Endothelial cell of umbilical vein (primary cell): Measurements from ENCODE around the gene CCND1. TPM values are rescaled to one million over a fixed set of nuclear protein-coding genes. Genes with fewer than 3 reads are reported as not detected.

Experiments used
- BruUV-seq: library from RNA; stranded (reverse); fragments of 400-500 nt; replicated peaks from 2 replicates; lab custom pipeline; 2021; lab: Mats Ljungman, UMichigan
- CTCF ChIA-PET: fragments of 300-600, 350-600 bp; sonication (Branson Sonifier 250); formaldehyde crosslinking; loops from one replicate; lab custom pipeline; 2021; ENCODE audit warnings: antibody characterized with exemption, inconsistent platforms; lab: Charles Lee
- POLR2A ChIA-PET: fragments of 300-600, 350-600 bp; sonication (Branson Sonifier 250); formaldehyde crosslinking; loops from one replicate; lab custom pipeline; 2021; ENCODE audit warnings: antibody characterized with exemption, inconsistent platforms; lab: Charles Lee
- DNase-seq: peaks from one replicate; pipeline ENCODE4 v3.0.0-alpha.2; 2011; ENCODE audit warnings: low read depth, low spot score
- FAIRE-seq: peaks from 2 replicates; lab custom pipeline; 2011; peaks lifted over from hg19 to GRCh38; lab: Jason Lieb, UNC
- H2AFZ ChIP-seq: 2 replicates; pipeline ENCODE4 v1.6.0; 2012; ENCODE audit warnings: low read depth, low read length, control low read depth, inconsistent platforms
- H3K27ac ChIP-seq: 2 replicates; pipeline ENCODE4 v1.5.1; 2011; ENCODE audit warnings: low read depth, mild to moderate bottlenecking, control low read depth, low read length, moderate library complexity; ENCODE audit not compliant: insufficient read depth
- H3K27me3 ChIP-seq, 2 experiments: 2 replicates each; pipeline versions ENCODE4 v1.6.0 to v1.6.1; 2011; ENCODE audit warnings: low read length in 2 of 2, mixed read lengths in 1 of 2; ENCODE audit not compliant: control insufficient read depth in 2 of 2, insufficient read depth in 2 of 2
- H3K36me3 ChIP-seq, 2 experiments: 2 replicates in 1 of 2; 3 replicates in 1 of 2; pipeline ENCODE4 v1.5.1; 2011; ENCODE audit warnings: low read length in 2 of 2, mild to moderate bottlenecking in 1 of 2, moderate library complexity in 1 of 2; ENCODE audit not compliant: control insufficient read depth in 2 of 2, insufficient read depth in 2 of 2; ENCODE audit errors: extremely low read depth in 1 of 2
- H3K4me1 ChIP-seq: 3 replicates; pipeline ENCODE4 v1.5.1; 2011; ENCODE audit warnings: mild to moderate bottlenecking, low read length; ENCODE audit not compliant: control insufficient read depth, insufficient read depth; ENCODE audit errors: extremely low read depth
- H3K4me2 ChIP-seq: 2 replicates; pipeline ENCODE4 v1.6.1; 2011; ENCODE audit warnings: low read length, control low read depth, mixed read lengths; ENCODE audit not compliant: insufficient read depth
- H3K4me3 ChIP-seq, 3 experiments: fragments of 200-600 bp in 1 of 3; sonication (generic), shearing (Covaris generic) in 1 of 3; replicated peaks in 1 of 3; 2 replicates each; pipeline ENCODE4 v1.5.1; 2011 to 2016; ENCODE audit warnings: control low read depth in 3 of 3, low read length in 3 of 3, mild to moderate bottlenecking in 2 of 3, inconsistent platforms in 1 of 3, low read depth in 1 of 3, moderate library complexity in 1 of 3; ENCODE audit not compliant: insufficient read depth in 1 of 3
- H3K79me2 ChIP-seq: 2 replicates; pipeline ENCODE4 v1.6.0; 2012; ENCODE audit warnings: low read length, inconsistent platforms; ENCODE audit not compliant: control insufficient read depth, insufficient read depth
- H3K9ac ChIP-seq: replicated peaks from 2 replicates; pipeline ENCODE3; 2011; ENCODE audit warnings: low read length, control low read depth; ENCODE audit not compliant: insufficient read depth; ENCODE audit errors: extremely low read depth
- H3K9me1 ChIP-seq: replicated peaks from 3 replicates; pipeline ENCODE4 v1.6.0; 2011; ENCODE audit warnings: mild to moderate bottlenecking, low read length; ENCODE audit not compliant: control insufficient read depth, insufficient read depth; ENCODE audit errors: extremely low read depth
- H3K9me3 ChIP-seq: replicated peaks from 2 replicates; pipeline ENCODE4 v1.5.1; 2012; ENCODE audit warnings: low read length, inconsistent platforms; ENCODE audit not compliant: control insufficient read depth, insufficient read depth
- H4K20me1 ChIP-seq: replicated peaks from 2 replicates; pipeline ENCODE3; 2011; ENCODE audit warnings: mild to moderate bottlenecking, low read length; ENCODE audit not compliant: control insufficient read depth, insufficient read depth; ENCODE audit errors: extremely low read depth
- EZH2 ChIP-seq: IDR thresholded peaks from 2 replicates; pipeline ENCODE4 v1.6.1; 2012; ENCODE audit warnings: borderline replicate concordance, low read depth, mild to moderate bottlenecking, moderate library complexity, low read length, inconsistent platforms; ENCODE audit not compliant: severe bottlenecking
- FOS ChIP-seq: IDR thresholded peaks from 2 replicates; pipeline ENCODE4 v1.6.1; 2011; ENCODE audit warnings: mild to moderate bottlenecking, low read length, moderate library complexity, borderline replicate concordance; ENCODE audit not compliant: insufficient read depth
- GATA2 ChIP-seq: IDR thresholded peaks from 2 replicates; pipeline ENCODE4 v1.7.0; 2011; ENCODE audit warnings: low read depth, mild to moderate bottlenecking, moderate library complexity, mixed read lengths, low read length; ENCODE audit not compliant: insufficient read length, insufficient read depth
- JUN ChIP-seq: IDR thresholded peaks from 2 replicates; pipeline ENCODE4 v1.6.1; 2011; ENCODE audit warnings: borderline replicate concordance, low read depth; ENCODE audit not compliant: insufficient read length, insufficient read depth
- MYC ChIP-seq: IDR thresholded peaks from one replicate; pipeline ENCODE4 v1.6.1; 2011; ENCODE audit warnings: mild to moderate bottlenecking, low read depth, low read length
- POLR2A ChIP-seq: IDR thresholded peaks from 2 replicates; pipeline ENCODE4 v1.6.1; 2012; ENCODE audit warnings: low read depth, mild to moderate bottlenecking, control low read depth, low read length
- POLR2AphosphoS5 ChIP-seq: IDR thresholded peaks from 2 replicates; pipeline ENCODE4 v1.6.1; 2012; ENCODE audit warnings: low read depth, mild to moderate bottlenecking, control low read depth, low read length, moderate library complexity; ENCODE audit not compliant: insufficient read depth
- dilution Hi-C: fragments of 300-500 bp; cut with MboI; formaldehyde crosslinking; loops from one replicate; pipeline ENCODE4 v1.15.0; 2019; ENCODE audit warnings: low sequenced_read_pairs; ENCODE audit not compliant: extremely low pct_ligation_motif_present
- intact Hi-C: fragments of 100-400 bp; cut with micrococcal nuclease; formaldehyde crosslinking; loops from one replicate; pipeline ENCODE4 v1.10.0; 2022
- polyA plus RNA-seq, 4 experiments: library from polyadenylated mRNA; depleted of rRNA in 3 of 4; stranded (reverse) in 3 of 4; unstranded in 1 of 4; fragments of >200 nt; gene quantifications; 2 replicates each; pipeline versions ENCODE4 v1.2.1 to v1.2.3, GENCODE V29; 2011 to 2012; ENCODE audit warnings: missing spikeins in 1 of 4
- total RNA-seq: library from RNA; stranded (reverse); gene quantifications from 2 replicates; pipeline ENCODE4 v1.2.3, GENCODE V29; 2021
- TF ChIP-seq, protein P1 (sequence below), 2 donors: IDR thresholded peaks; 1 replicate in 1 of 2; 2 replicates in 1 of 2; pipeline ENCODE4 v1.5.1; 2011; ENCODE audit warnings: low read length in 2 of 2, mild to moderate bottlenecking in 2 of 2, moderate library complexity in 2 of 2, control low read depth in 1 of 2, inconsistent platforms in 1 of 2, low read depth in 1 of 2; ENCODE audit not compliant: insufficient read depth in 1 of 2; ENCODE audit errors: extremely low read depth in 1 of 2
- TF ChIP-seq, protein P2 (sequence below): IDR thresholded peaks from 2 replicates; pipeline ENCODE4 v1.6.1; 2011; ENCODE audit not compliant: insufficient read depth, insufficient read length

The CCND1 gene
- total and polyA plus RNA-seq, 2 donors (not counting 3 experiments of a cell fraction or from before 2014, with no cell fraction given): 98.7 to 370 TPM

DNA sequence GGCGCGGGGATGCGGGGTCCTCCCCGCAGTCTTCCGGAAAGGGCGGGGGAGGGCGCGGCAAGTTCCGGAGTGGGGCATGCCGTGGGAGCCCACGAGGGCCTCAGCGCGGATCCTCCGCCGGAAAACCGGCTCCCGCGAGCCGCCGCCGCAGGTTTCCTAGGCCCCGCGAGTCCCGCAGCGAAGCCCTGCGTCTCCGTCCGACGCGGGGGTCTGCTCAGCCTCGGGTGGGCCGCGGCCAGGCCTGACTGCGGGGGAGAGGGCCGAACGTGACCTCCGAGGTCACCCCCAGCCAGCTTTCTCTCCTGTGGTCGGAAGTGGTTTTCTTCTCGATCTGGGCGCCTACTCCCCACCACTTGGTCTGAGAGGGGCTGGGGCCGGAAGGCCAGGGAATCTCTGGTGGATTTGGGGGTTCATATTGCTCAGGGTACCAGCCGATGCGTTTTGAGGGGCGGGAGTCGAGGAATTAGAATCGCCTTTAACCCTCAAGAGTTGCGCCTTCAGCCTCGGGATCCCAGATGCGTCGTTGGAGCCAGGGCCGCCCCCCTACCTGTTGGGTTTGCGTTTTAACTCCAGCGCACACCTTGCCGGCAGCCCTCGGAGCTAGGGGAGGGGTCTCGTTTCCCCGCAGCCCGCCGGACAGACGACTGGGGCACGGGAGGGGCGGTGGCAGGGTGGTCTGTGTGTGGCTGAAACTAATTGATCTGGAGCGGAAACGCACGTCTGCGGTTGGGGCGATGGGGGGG is 3.6 kb upstream of the CCND1 start:
- dilution Hi-C loops (no loop called here), intact Hi-C loops (no loop called here)
- Histone ChIP-seq H4K20me1 (no peaks in the 10 kb centered on the region), H3K36me3 (no peaks in the 10 kb centered on the region), H3K27me3 (no peaks in the 10 kb centered on the region), H3K9me3 (no peaks in the 10 kb centered on the region), H3K4me1 (peaks cover 28% of the 10 kb centered on the region), H3K9ac (peak overlapping the region; percentile 27), H3K9me1 (no peaks in the 10 kb centered on the region), H2AFZ (peak overlapping the region; percentile 29), H3K27ac (peak overlapping the region; percentile 92), H3K79me2 (peaks cover 23% of the 10 kb centered on the region), H3K4me3 (no peak overlapping the region), H3K4me2 (peak overlapping the region; percentile 91)
- no peak for FAIRE-seq
- DNase-seq: no peak
- TF ChIP-seq MYC (no peak), POLR2AphosphoS5 (no peak), JUN (no peak), POLR2A (no peak), EZH2 (no peak), FOS (no peak), GATA2 (no peak)
- TF ChIP-seq, protein P1, sequence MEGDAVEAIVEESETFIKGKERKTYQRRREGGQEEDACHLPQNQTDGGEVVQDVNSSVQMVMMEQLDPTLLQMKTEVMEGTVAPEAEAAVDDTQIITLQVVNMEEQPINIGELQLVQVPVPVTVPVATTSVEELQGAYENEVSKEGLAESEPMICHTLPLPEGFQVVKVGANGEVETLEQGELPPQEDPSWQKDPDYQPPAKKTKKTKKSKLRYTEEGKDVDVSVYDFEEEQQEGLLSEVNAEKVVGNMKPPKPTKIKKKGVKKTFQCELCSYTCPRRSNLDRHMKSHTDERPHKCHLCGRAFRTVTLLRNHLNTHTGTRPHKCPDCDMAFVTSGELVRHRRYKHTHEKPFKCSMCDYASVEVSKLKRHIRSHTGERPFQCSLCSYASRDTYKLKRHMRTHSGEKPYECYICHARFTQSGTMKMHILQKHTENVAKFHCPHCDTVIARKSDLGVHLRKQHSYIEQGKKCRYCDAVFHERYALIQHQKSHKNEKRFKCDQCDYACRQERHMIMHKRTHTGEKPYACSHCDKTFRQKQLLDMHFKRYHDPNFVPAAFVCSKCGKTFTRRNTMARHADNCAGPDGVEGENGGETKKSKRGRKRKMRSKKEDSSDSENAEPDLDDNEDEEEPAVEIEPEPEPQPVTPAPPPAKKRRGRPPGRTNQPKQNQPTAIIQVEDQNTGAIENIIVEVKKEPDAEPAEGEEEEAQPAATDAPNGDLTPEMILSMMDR (IDR thresholded peaks at IDR 0.05; ENCODE audit: extremely low read depth in 1 of 2, insufficient read depth in 1 of 2, low read depth in 1 of 2, low read length in 2 of 2): no peak
- TF ChIP-seq, protein P2, sequence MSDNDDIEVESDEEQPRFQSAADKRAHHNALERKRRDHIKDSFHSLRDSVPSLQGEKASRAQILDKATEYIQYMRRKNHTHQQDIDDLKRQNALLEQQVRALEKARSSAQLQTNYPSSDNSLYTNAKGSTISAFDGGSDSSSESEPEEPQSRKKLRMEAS: no peak
- ChIA-PET CTCF (interaction anchor here (2.1 to 2.8 kb wide), 2 partner anchors 344 to 506 kb away, joined by 18 to 21 read pairs; partner anchors contain the start of gene MYEOV), POLR2A (no interaction called here)
- no TSS peak for BruUV-seq
